CD4-positive, alpha-beta T cell treated with Interferon gamma for 1 hour (primary cell): Measurements from ENCODE around the gene ST3GAL6.
"Not testable (repeated sequence)": the region's sequence is repeated elsewhere in the genome, so short reads cannot be mapped to it uniquely, and the experiment has no call there.

Experiments used
- DNase-seq: peaks from one replicate; pipeline ENCODE4 v3.0.0-alpha.2; 2020

ST3GAL6 gene

DNA sequence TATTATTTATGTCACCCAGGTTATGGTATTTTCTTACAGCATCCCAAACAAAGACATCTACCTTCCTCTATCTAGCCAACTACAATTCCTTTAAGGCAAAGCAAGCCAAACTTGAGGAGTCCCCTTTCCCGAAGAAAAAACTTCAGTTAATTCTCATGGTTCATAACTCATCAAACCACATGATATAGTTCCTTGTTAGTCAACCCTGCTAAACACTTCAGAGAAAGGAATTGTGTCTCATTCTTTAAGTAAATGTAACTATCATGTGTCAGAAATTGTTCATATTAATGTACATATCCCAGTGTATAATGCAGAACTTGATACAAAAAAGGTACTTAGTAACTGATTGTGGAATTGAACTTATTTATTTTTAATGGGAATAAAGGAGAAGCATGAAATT is 44.4 kb downstream of the ST3GAL6 start:
- DNase-seq = no peak

DNA sequence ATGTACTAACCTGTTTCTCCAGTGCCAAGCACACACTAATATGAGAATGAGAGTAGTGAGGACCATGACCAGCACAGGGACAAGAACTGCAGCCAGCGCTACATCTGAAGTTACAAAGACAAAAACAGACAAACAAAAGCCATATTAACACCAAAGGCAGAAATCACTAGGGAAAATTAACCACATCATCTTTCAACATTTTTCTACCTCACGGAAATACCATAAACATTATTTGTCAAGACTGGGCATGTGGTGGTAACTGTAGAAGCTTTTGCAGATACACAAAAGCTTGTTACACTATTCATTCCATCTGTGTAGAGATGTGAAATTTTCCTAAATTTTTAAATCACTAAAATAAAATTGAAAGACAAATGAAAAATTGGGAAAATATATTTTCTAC is 44.9 kb downstream of the ST3GAL6 start:
- DNase-seq = no peak

DNA sequence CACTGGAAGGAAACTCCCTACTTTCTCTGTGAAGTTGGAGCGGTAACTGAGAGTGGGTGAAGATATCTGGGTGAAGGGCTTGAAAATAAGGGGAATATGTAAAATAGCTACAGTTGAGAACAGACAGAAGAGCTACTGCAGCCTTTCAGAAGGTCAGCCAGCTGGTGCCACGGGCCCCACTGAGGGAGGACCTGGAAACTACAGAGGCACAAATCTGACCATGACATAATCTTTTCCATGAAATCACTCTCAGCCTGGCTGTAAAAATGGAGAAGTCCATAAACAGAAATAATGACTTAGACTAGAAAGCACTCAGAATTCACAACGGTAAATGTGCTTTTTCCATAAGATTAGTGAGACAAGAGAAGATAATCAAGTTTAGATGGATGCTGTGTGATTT is 46.4 kb downstream of the ST3GAL6 start:
- no peak for DNase-seq

DNA sequence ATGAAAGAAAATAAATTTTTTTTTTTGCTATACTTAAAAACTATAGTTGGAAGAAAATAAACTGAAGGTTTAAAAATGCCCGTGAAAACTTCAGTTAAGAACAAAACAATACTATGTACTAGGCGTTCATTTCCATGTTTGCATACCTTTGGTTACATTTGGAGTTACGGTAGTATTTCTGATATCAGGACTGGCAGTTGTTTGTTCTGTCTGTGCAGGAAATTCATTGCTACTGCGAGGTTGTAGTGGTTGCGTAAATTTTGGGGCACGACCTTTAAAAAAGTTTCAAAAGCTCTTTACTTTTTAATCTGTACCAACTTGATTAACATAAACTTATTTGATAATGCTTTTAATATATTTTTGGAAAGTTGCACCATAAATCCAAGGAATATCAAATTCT is 47.9 kb downstream of the ST3GAL6 start:
- DNase-seq = no peak

DNA sequence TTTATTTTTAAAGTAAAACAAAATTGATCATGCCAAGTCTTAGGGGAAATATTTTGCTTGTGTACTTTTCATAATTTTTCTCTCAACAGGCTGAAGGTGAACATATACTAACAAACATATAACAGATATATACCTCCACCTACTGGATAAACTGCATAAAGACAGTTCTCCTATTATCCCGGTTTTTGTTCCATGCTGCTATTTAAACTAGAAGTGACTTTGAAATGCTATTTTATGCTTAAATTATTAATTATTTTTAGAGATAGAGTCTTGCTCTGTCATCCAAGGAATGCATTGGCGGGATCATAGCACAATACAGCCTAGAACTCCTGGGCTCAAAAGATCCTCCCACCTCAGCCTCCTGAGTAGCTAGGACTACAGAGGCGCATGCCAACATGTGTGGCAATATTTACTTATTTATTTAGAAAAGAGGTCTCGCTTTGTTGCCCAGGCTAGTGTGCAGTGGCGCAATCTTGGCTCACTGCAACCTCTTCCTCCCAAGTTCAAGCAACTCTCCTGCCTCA is 49.8 kb downstream of the ST3GAL6 start:
- DNase-seq = no peak

DNA sequence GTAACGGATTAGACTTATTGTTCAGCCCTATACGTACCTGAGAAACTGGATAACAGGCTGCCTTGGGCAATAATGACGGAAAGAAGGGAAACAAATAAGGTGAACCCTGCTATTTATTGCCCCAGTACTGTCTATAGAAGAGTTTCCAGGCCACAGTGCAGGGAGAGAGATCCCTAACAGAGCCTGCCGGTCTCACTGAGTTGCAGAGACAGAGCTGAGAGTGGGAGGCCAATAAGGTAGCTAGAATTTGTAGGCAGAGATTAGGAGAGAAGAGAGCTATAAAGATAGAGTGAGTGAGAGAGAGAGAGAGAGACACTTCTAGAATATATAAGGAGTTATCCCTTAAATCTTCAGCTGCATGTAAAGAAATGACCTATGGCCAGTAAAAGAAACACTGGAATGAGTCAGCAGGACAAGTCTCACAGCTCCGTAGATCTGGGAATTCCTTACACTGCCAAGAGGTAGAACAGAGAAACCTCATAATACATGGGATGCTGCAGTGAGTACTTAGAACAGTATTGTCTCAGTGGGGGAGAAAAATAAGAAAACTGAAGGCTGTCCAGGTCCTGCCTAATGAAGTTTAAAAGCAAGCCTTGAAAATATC is 51.8 kb downstream of the ST3GAL6 start:
- DNase-seq = no peak

DNA sequence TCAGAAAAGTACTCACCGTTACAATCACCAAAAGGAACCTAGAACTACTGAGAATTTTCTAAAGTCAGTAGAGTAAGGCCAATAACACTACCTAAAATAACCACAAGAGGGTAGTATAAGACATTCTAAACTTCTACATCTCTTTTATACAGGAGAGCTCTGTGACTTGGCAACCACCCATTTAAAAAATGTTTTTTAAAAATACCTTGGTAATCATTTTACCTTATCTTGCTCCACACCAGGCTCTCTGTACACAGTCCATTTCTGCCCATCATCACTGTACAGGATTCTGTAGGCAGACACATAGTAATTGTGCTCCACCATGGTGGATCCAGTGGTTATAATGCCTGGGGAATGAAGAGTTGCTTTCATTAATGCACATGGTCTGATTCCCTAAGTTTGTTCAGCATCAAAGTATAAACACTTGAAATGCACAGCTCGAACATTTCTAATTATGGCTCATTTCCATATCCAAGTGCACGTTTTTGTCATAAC is 54.5 kb downstream of the ST3GAL6 start:
- no peak for DNase-seq

DNA sequence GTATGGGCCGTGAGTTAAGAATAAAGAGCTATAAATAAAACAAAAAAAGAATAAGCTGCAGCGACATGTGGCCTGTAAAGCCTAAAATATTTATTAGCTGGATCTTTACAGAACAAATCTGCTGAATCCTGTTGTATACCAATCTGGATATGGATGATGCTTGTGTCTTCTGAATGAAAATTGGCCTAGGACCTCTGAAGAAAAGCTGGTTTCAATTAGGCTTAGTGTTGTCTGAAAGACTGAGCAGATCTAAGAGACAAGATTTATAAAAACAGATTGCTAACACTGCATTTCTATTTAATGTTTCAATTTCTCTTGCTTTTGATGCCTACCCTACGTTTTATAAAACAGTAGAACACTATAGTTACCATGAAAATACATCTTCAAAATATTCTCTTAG is 57.9 kb downstream of the ST3GAL6 start:
- DNase-seq = no peak

DNA sequence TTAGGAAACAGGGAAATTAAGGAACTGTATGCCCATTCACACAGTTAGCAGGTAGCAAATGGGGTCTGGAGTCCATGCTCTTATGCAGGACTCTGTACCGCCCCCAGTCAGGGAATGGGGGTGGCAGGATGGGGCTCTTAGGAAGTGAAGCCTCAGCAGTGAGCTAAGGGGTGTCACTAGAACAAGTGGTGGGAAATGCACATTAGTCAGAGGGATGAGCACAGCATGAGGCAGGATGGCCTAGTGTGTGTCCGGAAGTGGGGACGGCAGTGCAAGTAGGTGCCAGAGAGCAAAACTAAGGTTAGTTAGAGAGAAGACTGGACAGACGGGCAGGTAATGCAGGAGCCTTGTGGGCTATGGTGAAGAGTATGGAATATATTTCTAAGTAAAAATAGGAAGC is 60.7 kb downstream of the ST3GAL6 start:
- DNase-seq = no peak

DNA sequence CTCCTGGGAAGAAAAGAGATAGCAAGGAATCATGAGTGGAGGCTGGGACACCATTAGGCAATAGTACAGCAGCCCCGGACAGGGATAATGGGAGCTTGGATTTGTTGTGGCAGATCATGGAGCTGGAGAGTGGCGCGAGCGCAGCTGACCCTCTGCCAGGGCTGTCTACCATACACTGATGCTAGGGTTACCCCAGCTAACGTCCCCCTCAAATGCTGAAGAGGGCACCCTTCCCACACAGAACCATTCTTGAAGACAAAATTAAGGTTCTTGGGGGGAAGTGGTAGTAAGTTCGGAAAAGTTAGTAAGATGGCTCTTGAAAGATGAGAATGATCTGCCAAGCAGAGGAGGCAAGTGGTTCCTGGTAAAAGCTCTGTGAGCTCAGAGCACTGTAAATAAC is 61.1 kb downstream of the ST3GAL6 start:
- DNase-seq = no peak

DNA sequence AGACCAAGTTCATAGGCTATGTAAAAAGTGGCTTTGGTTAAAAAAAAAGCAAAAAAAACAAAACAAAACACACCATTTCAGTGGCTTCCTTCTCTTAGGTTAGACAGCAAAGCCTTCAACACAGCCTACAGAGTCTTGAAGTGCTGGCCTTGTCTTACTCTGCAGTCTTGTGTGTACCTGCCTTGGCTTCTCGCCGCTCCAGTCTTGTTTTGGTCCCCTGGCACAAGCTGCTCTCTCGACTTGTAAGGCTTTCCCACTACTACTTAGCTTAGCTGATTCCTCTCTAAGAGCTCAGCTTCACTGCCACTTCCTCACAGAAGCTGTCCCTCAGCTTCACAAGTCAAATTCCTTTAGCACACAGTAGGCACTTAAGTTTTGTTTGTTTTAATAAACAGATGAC is 63.0 kb downstream of the ST3GAL6 start:
- DNase-seq = no peak

DNA sequence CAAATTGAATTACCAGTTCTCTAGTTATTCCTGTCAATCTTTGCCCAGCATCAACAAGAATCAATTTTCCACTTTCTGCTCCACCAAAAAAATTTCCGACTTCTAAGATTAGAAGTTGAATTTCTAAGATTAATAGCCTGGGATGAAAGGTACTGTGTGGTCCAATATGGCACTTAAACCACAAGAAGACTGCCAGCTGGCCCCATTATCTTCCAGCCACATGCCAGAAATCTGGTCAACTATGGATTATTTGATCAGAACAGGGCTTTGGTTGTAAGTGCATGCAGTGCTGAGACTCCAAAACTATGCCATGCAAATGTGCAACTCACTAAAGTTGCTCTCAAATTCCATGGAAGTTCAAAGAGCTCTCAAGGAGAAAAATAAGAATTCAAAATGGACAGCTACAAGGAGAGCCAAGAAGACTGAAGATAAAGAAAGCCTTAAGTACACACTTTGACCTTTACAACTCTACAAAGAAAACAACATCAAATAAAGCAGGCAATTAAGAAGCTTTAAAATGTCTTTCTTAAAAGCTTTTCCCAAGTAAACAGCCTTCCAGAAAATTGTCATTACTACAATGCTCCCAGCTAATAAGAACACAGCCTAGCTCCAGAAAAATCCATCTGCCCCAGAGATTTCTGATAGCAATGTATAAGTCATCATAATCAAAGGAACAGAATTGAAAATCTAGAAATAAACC is 64.2 kb downstream of the ST3GAL6 start:
- no peak for DNase-seq

DNA sequence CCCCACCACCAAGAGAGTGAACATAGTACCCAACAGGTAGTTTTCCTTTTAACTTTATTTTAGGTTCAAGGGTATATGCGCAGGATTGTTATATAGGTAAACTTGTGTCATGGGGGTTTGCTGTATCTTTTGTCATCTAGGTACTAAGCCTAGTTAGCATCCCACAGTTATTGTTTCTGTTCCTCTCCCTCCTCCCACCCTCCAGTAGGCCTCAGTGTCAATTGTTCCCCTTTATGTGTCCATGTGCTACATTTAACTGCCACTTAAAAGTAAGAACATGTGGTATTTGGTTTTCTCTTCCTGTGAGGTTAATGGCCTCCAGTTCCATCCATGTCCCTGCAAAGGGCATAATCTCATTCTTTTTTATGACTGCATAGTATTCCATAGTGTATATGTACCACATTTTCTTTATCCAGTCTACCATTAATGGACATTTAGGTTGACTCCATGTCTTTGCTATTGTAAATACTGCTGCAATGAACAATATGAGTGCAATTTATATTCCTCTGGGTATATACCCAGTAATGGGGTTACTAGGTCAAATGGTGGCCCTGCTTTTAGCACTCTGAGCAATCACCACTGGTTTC is 66.2 kb downstream of the ST3GAL6 start:
- DNase-seq = no peak

DNA sequence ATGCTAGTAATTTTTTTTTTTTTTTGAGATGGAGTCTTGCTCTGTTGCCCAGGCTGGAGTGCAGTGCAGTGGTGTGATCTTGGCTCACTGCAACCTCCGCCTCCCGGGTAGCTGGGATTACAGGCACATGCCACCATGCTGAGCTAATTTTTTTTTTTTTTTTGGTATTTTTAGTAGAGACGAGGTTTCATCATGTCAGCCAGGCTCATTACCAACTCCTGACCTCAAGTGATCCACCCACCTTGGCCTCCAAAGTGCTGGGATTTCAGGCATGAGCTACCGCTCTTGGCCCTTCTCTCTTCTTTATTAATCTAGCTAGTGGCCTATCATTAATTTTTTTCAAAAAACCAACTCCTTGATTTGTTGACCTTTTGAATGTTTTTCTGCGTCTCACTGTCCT is 67.9 kb downstream of the ST3GAL6 start:
- DNase-seq = not testable (repeated sequence)

DNA sequence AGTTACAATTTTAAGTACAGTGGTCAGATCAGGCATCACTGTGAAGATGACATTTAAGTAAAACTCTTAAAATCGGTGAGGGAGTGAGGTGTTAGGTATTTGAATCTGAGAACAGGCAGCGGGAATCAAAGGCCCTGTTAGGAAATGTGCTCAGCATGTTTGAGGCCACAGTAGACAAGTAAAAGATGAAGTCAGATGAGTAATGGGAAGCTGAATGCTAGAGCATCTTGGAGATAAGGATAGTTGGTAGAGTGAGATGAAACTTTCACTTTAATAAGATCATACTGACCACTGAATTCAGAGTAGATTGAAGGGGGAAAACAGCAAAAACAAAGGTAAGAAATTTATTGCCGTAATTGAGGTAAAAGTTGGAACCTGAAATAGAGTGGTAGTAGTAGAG is 76.7 kb downstream of the ST3GAL6 start:
- no peak for DNase-seq

DNA sequence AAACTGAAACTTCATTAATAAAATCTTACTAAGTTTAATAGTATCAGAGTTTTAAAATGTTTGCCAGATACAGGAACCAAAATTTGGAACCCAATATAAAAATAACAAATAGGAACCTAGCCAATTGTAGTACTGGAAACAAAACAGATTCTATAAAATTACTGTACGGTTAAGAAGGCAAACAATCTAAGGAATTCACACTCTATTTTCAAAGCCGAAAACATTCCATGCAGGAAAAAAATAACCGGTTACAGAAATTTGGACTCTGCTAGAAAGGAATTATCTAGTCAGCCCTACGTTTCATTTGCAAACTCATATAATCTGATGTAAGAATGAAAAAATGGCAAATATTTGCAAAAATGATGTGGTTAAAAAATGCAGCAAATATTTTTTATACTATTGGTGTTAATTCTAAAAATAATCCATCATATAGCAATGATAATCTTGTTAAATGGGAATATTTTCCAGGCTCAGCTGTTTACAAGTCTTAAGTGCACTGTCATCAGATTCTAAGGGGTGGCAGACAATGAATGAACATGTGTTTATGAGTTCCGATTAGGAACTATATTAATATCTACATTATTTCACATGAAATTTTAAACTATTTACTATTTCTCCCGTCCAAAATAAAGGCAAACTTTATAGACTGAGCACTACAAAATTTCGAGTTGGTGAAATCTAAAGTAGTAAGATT is 80.3 kb downstream of the ST3GAL6 start:
- DNase-seq = no peak
